Testis (tissue), 3 donors: ENCODE data around the gene SDE2. TPM values are rescaled to one million over a fixed set of nuclear protein-coding genes. Genes with fewer than 3 reads are reported as not detected.

Experiments
- DNase-seq: peaks from one replicate; pipeline ENCODE4 v3.0.0-alpha.2; 2019
- H3K27ac ChIP-seq, 2 donors: fragments of 200-600 bp; sonication (generic); one replicate each; pipeline ENCODE4 v1.5.1; 2019
- H3K27me3 ChIP-seq: fragments of 200-600 bp; sonication (generic); one replicate; pipeline ENCODE4 v1.5.1; 2019
- H3K36me3 ChIP-seq: fragments of 200-600 bp; sonication (generic); one replicate; pipeline ENCODE4 v1.5.1; 2017; ENCODE audit warnings: low read depth; ENCODE audit errors: missing control alignments
- H3K4me1 ChIP-seq: fragments of 200-600 bp; sonication (generic); one replicate; pipeline ENCODE4 v1.5.1; 2019
- H3K4me3 ChIP-seq, 2 donors: fragments of 200-600 bp; sonication (generic); one replicate each; pipeline ENCODE4 v1.5.1; 2017 to 2019
- H3K9me3 ChIP-seq: fragments of 200-600 bp; sonication (generic); one replicate; pipeline ENCODE4 v1.5.1; 2017
- CTCF ChIP-seq, 3 experiments: fragments of 450-650 bp in 2 of 3; fragments of 200-600 bp in 1 of 3; sonication (generic) in 1 of 3; IDR thresholded peaks; one replicate each; pipeline ENCODE4 v1.5.1; 2016 to 2019; ENCODE audit warnings: antibody characterized with exemption in 3 of 3, mild to moderate bottlenecking in 2 of 3, moderate library complexity in 1 of 3
- POLR2A ChIP-seq: fragments of 450-650 bp; IDR thresholded peaks from one replicate; pipeline ENCODE4 v1.6.1; 2017; ENCODE audit warnings: antibody characterized with exemption, mild to moderate bottlenecking, moderate library complexity
- WGBS, 2 donors: methylation state at CpG; one replicate each; pipeline ENCODE4 v1.1.5; 2018; 5-methylcytosine and 5-hydroxymethylcytosine counted together
- intact Hi-C: fragments of 100-400 bp; cut with DNase I; formaldehyde crosslinking; loops from one replicate; pipeline ENCODE4 v1.15.1; 2023; ENCODE audit warnings: low total_unique reads
- polyA plus RNA-seq: library from polyadenylated mRNA; stranded (reverse); fragments of 350-450 nt; fragmentation: Illumina TruSeq; extraction: RNeasy Lipid Tissue Mini Kit (QIAGEN cat#74804); gene quantifications from one replicate; pipeline ENCODE4 v1.2.3, GENCODE V29; 2014; ENCODE audit warnings: low read depth, low replicate concordance; ENCODE audit not compliant: insufficient read depth
- total RNA-seq, 2 donors: library from RNA; depleted of rRNA; stranded (reverse); fragments of >200 nt; gene quantifications; one replicate each; pipeline ENCODE4 v1.2.3, GENCODE V29; 2016

Gene SDE2
- total and polyA plus RNA-seq, 3 donors from 2014 or later: 17.9 to 23.9 (median 22.4) TPM

- no peaks in the 10 kb centered on the region for H3K27me3 ChIP-seq
- no peaks in the 10 kb centered on the region for H3K4me1 ChIP-seq
- DNase-seq: no peak
- no peak overlapping the region for H3K27ac ChIP-seq
- WGBS, 2 donors: 94 to 95% methylated on average over 5 of the region's 5 CpGs
- no peaks in the 10 kb centered on the region for H3K36me3 ChIP-seq
- intact Hi-C loops: no loop called here
- TF ChIP-seq POLR2A (no peak), CTCF (IDR thresholded peaks at IDR 0.05) (no peak)
- no peak overlapping the region for H3K4me3 ChIP-seq
- no peaks in the 10 kb centered on the region for H3K9me3 ChIP-seq
These were observed 28.5 kb upstream of the SDE2 start for GRCh38 chr1:226027538-226028217.

GRCh38 chr1:226026833-226027232 is 27.7 kb upstream of the SDE2 start:
- Histone ChIP-seq H3K9me3 (no peaks in the 10 kb centered on the region), H3K36me3 (no peaks in the 10 kb centered on the region), H3K4me1 (no peaks in the 10 kb centered on the region), H3K4me3 (no peak overlapping the region), H3K27ac (no peak overlapping the region), H3K27me3 (no peaks in the 10 kb centered on the region)
- 68 to 71% methylated on average over 2 of the region's 2 CpGs for WGBS, 2 donors
- TF ChIP-seq CTCF (IDR thresholded peaks at IDR 0.05): no peak
- TF ChIP-seq POLR2A: no peak
- DNase-seq: no peak
- intact Hi-C loops: no loop called here

DNA sequence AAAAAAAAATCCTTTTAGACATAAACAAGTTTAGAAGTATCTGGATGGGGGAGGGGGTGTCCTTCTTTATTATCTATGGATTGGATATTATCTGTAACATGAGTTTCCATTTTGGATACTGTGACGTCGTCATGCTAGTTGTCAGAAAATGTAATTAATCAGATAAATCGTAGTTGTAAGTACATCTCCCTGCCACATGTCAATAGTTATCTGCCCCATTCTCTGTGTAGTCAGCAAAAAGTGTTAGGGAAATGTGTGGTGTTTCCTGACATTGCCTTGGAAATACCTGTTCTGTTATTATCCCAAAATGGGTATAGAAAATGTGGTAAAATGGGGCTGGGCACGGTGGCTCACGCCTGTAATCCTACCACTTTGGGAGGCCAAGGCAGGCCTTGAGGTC is 24.6 kb upstream of the SDE2 start:
- DNase-seq: no peak
- Histone ChIP-seq H3K36me3 (no peaks in the 10 kb centered on the region), H3K27ac (no peak overlapping the region), H3K4me3 (no peak overlapping the region), H3K4me1 (no peaks in the 10 kb centered on the region), H3K9me3 (no peaks in the 10 kb centered on the region), H3K27me3 (no peaks in the 10 kb centered on the region)
- intact Hi-C loops: no loop called here
- TF ChIP-seq POLR2A: no peak
- TF ChIP-seq CTCF (IDR thresholded peaks at IDR 0.05): no peak
- 73 to 79% methylated on average over 5 of the region's 5 CpGs for WGBS, 2 donors

GRCh38 chr1:226021801-226022200 is 22.7 kb upstream of the SDE2 start:
- Histone ChIP-seq H3K36me3 (no peaks in the 10 kb centered on the region), H3K4me3 (no peak overlapping the region), H3K9me3 (no peaks in the 10 kb centered on the region), H3K4me1 (no peaks in the 10 kb centered on the region), H3K27me3 (no peaks in the 10 kb centered on the region), H3K27ac (no peak overlapping the region)
- intact Hi-C loops: no loop called here
- no peak for DNase-seq
- no peak for TF ChIP-seq CTCF (IDR thresholded peaks at IDR 0.05)
- TF ChIP-seq POLR2A: no peak
- WGBS, 2 donors: 59 to 82% methylated on average over 2 of the region's 2 CpGs

- intact Hi-C loops: no loop called here
- DNase-seq: no peak
- TF ChIP-seq POLR2A: no peak
- TF ChIP-seq CTCF (IDR thresholded peaks at IDR 0.05): no peak
These were observed 22.3 kb upstream of the SDE2 start for GRCh38 chr1:226021401-226021800.

More at GRCh38 chr1:226021401-226021800, 22.3 kb upstream of the SDE2 start:
- no peaks in the 10 kb centered on the region for H3K36me3 ChIP-seq
- H3K9me3 ChIP-seq: no peaks in the 10 kb centered on the region
- 61 to 74% methylated on average over 3 of the region's 3 CpGs for WGBS, 2 donors
- no peaks in the 10 kb centered on the region for H3K27me3 ChIP-seq
- no peak overlapping the region for H3K27ac ChIP-seq
- H3K4me1 ChIP-seq: no peaks in the 10 kb centered on the region
- H3K4me3 ChIP-seq: no peak overlapping the region
